OCI-LY7 (cell line): ENCODE data around the gene NOXO1. TPM values are rescaled to one million over a fixed set of nuclear protein-coding genes. Genes with fewer than 3 reads are reported as not detected.

Experiments
- BruUV-seq: library from RNA; stranded (reverse); fragments of 400-500 nt; replicated peaks from 2 replicates; lab custom pipeline; 2021; lab: Mats Ljungman, UMichigan
- CTCF ChIA-PET: fragments of 300-600 bp; sonication (Branson Sonifier 250); formaldehyde crosslinking; loops from one replicate; lab custom pipeline; 2022; ENCODE audit warnings: antibody characterized with exemption; ENCODE audit not compliant: unreplicated experiment; lab: Charles Lee
- POLR2A ChIA-PET: fragments of 300-600 bp; sonication (Branson Sonifier 250); formaldehyde crosslinking; loops from one replicate; lab custom pipeline; 2022; ENCODE audit warnings: antibody characterized with exemption; lab: Charles Lee
- DNase-seq: peaks from one replicate; pipeline ENCODE4 v3.0.0-alpha.2; 2015; ENCODE audit warnings: low spot score
- H2AFZ ChIP-seq: fragments of 200-600 bp; sonication (generic), shearing (Covaris generic); 2 replicates; pipeline ENCODE4 v1.6.1; 2014; ENCODE audit warnings: mild to moderate bottlenecking, antibody characterized with exemption, low read length, moderate library complexity
- H3K27ac ChIP-seq: fragments of 200-600 bp; sonication (generic); 2 replicates; pipeline ENCODE4 v1.5.1; 2014; ENCODE audit warnings: mixed run types, low read depth, mild to moderate bottlenecking, moderate library complexity, low read length, inconsistent platforms; ENCODE audit not compliant: poor library complexity, severe bottlenecking
- H3K36me3 ChIP-seq: fragments of 200-600 bp; sonication (generic); 2 replicates; pipeline ENCODE4 v1.6.1; 2014; ENCODE audit warnings: mild to moderate bottlenecking, antibody characterized with exemption, low read length, moderate library complexity, mixed read lengths; ENCODE audit not compliant: insufficient read depth
- H3K4me1 ChIP-seq: fragments of 200-600 bp; sonication (generic); 2 replicates; pipeline ENCODE4 v1.5.1; 2014; ENCODE audit warnings: mild to moderate bottlenecking, low read length; ENCODE audit not compliant: insufficient read depth, poor library complexity, severe bottlenecking
- H3K4me2 ChIP-seq: fragments of 200-600 bp; sonication (generic); 2 replicates; pipeline ENCODE4 v1.6.1; 2014; ENCODE audit warnings: mild to moderate bottlenecking, low read length
- H3K4me3 ChIP-seq: fragments of 200-600 bp; sonication (generic); 2 replicates; pipeline ENCODE4 v1.5.1; 2014; ENCODE audit warnings: mild to moderate bottlenecking, low read depth, low read length; ENCODE audit not compliant: poor library complexity, severe bottlenecking
- H3K79me2 ChIP-seq: fragments of 200-600 bp; sonication (generic); 2 replicates; pipeline ENCODE4 v1.6.1; 2016; ENCODE audit warnings: low read depth, mild to moderate bottlenecking, low read length, moderate library complexity, mixed read lengths; ENCODE audit not compliant: insufficient read depth
- H3K9me2 ChIP-seq: fragments of 200-600 bp; sonication (generic); 2 replicates; pipeline ENCODE4 v1.6.1; 2016; ENCODE audit warnings: mild to moderate bottlenecking, low read length, mixed read lengths; ENCODE audit not compliant: insufficient read depth
- H3K9me3 ChIP-seq: fragments of 200-600 bp; sonication (generic); 2 replicates; pipeline ENCODE4 v1.6.1; 2014; ENCODE audit warnings: mild to moderate bottlenecking, mixed run types, low read length, mixed read lengths
- H4K20me1 ChIP-seq: fragments of 200-600 bp; sonication (generic); 2 replicates; pipeline ENCODE4 v1.6.1; 2014; ENCODE audit warnings: mild to moderate bottlenecking, antibody characterized with exemption, low read length, moderate library complexity, mixed read lengths; ENCODE audit not compliant: insufficient read depth
- EZH2phosphoT487 ChIP-seq: fragments of 200-600 bp; sonication (generic); IDR thresholded peaks from 2 replicates; pipeline ENCODE4 v1.6.1; 2018; ENCODE audit warnings: low read depth, borderline replicate concordance, mild to moderate bottlenecking, mixed run types, antibody characterized with exemption, low read length, moderate library complexity, mixed read lengths
- intact Hi-C: fragments of 100-400 bp; cut with micrococcal nuclease; formaldehyde crosslinking; loops from one replicate; pipeline ENCODE4 v1.10.0; 2022; ENCODE audit not compliant: unreplicated experiment
- total RNA-seq, 2 experiments: library from RNA; depleted of rRNA in 1 of 2; stranded (reverse); fragments of >200 nt in 1 of 2; shearing (Covaris generic) in 1 of 2; gene quantifications; 2 replicates each; pipeline ENCODE4 v1.2.3, GENCODE V29; 2014 to 2022
- TF ChIP-seq, protein P1 (sequence below): fragments of 200-600 bp; sonication (generic); conservative IDR thresholded peaks from 2 replicates; pipeline ENCODE4 v1.5.1; 2014; ENCODE audit warnings: mild to moderate bottlenecking, antibody characterized with exemption, low read length, moderate library complexity, mixed read lengths

NOXO1 gene
- total RNA-seq, 2 experiments from 2014 or later, result 0.22 to 0.30 TPM

DNA sequence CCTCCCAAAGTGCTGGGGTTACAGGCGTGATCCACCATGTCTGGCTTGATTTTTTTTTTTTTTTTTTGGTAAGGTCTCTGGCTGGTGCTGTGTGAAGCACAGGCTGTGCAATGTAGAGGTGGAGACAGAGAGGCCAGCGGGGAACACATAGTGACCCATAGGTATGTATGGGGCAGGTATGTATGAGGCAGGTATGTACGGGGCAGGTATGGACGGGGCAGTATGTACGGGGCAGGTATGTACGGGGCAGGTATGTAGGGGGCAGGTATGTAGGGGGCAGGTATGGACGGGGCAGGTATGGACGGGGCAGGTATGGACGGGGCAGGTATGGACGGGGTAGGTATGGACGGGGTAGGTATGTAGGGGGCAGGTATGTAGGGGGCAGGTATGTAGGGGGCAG lies 31.8 kb downstream of the NOXO1 start:
- no peaks in the 10 kb centered on the region for H3K4me1 ChIP-seq
- H3K4me2 ChIP-seq, result no peak overlapping the region
- TF ChIP-seq, protein P1, sequence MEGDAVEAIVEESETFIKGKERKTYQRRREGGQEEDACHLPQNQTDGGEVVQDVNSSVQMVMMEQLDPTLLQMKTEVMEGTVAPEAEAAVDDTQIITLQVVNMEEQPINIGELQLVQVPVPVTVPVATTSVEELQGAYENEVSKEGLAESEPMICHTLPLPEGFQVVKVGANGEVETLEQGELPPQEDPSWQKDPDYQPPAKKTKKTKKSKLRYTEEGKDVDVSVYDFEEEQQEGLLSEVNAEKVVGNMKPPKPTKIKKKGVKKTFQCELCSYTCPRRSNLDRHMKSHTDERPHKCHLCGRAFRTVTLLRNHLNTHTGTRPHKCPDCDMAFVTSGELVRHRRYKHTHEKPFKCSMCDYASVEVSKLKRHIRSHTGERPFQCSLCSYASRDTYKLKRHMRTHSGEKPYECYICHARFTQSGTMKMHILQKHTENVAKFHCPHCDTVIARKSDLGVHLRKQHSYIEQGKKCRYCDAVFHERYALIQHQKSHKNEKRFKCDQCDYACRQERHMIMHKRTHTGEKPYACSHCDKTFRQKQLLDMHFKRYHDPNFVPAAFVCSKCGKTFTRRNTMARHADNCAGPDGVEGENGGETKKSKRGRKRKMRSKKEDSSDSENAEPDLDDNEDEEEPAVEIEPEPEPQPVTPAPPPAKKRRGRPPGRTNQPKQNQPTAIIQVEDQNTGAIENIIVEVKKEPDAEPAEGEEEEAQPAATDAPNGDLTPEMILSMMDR, result no peak
- TF ChIP-seq EZH2phosphoT487, result no peak
- DNase-seq, result no peak
- H3K9me2 ChIP-seq, result no peaks in the 10 kb centered on the region
- H3K9me3 ChIP-seq, result no peaks in the 10 kb centered on the region
- ChIA-PET POLR2A (interaction anchor here (0.7 kb wide), 1 partner anchor 71 kb away, joined by 4 read pairs; no protein-coding TSS in a partner anchor), CTCF (no interaction called here)
- no peaks in the 10 kb centered on the region for H3K79me2 ChIP-seq
- no TSS peak for BruUV-seq
- H3K4me3 ChIP-seq, result no peak overlapping the region
- H3K36me3 ChIP-seq, result no peaks in the 10 kb centered on the region
- H3K27ac ChIP-seq, result no peak overlapping the region
- H4K20me1 ChIP-seq, result no peaks in the 10 kb centered on the region
- intact Hi-C loops, result no loop called here
- H2AFZ ChIP-seq, result no peak overlapping the region

DNA sequence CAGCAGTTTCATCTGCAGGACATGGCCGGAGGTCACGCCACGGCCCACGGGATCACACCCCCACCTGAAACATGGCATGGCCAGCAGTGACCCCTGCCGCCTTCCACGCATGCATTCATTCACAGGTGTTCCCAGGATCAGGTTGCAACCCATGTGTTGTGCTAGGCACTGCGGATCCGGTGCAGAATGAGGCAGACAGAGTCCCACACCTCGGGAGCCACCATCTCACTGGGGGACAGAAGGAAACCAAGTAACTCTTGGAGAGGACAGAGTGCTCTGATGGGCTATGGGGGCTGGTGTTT lies 33.9 kb downstream of the NOXO1 start:
- Histone ChIP-seq H3K36me3 (no peaks in the 10 kb centered on the region), H3K4me3 (no peak overlapping the region), H4K20me1 (no peaks in the 10 kb centered on the region), H3K9me2 (no peaks in the 10 kb centered on the region), H3K27ac (no peak overlapping the region), H3K4me2 (no peak overlapping the region), H2AFZ (no peak overlapping the region), H3K79me2 (no peaks in the 10 kb centered on the region), H3K4me1 (peaks cover 8% of the 10 kb centered on the region), H3K9me3 (no peaks in the 10 kb centered on the region)
- no peak for DNase-seq
- CTCF ChIA-PET, result no interaction called here
- POLR2A ChIA-PET, result no interaction called here
- BruUV-seq, result no TSS peak
- intact Hi-C loops, result no loop called here
- TF ChIP-seq, protein P1, result no peak
- TF ChIP-seq EZH2phosphoT487, result no peak

DNA sequence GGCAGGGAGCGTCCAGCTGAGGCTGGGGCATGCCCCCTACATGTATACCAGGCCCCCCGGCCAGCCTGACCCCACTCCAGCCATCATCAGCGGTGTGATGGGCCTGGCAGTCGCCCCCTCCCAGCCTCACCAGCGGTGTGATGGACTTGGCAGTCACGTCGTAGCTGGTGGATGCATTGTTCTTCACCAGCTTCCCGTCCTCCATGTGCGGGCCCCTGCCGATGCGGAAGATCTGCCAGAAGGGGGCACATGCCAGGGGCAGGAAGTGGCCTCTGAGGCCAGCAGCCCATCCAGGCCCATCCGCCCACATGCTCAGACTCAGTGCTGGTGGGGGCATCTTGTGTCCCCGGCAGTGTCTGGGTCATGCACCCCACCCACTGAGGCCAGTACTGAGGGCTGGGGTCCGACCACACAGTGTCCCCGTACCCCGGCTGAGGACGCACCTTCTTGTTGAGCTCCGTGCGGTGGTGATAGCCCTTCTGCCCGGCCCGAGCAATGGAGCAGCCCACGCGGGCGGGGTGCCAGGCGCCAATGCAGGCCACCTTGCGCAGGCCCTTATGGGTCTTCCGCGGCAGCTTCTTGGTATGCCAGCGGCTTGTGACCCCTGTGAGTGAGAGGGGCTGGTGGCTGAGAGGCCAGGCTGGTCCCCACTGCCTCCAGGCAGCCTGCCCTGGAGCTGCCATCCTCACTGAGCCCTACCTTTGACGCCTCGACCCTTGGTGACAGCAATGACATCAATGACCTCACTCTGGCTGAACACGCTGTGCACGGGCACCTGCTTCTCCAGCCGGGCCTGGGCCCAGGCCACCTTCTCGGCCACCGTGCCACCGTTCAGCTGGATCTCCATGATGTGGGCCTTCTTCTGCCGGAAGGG lies 34.5 kb downstream of the NOXO1 start:
- H2AFZ ChIP-seq, result no peak overlapping the region
- peaks cover 14% of the 10 kb centered on the region for H3K4me1 ChIP-seq
- no peaks in the 10 kb centered on the region for H3K9me2 ChIP-seq
- BruUV-seq, result no TSS peak
- no peaks in the 10 kb centered on the region for H3K9me3 ChIP-seq
- no peaks in the 10 kb centered on the region for H3K36me3 ChIP-seq
- no peak for TF ChIP-seq EZH2phosphoT487
- TF ChIP-seq, protein P1, result no peak
- no peaks in the 10 kb centered on the region for H4K20me1 ChIP-seq
- ChIA-PET POLR2A (no interaction called here), CTCF (no interaction called here)
- H3K4me2 ChIP-seq, result no peak overlapping the region
- no peaks in the 10 kb centered on the region for H3K79me2 ChIP-seq
- no peak for DNase-seq
- H3K4me3 ChIP-seq, result no peak overlapping the region
- intact Hi-C loops, result no loop called here
- H3K27ac ChIP-seq, result no peak overlapping the region
